GDM1 (cell line): ENCODE results near the gene CACUL1.

Experiments used
- DNase-seq: peaks from one replicate; lab custom pipeline; 2025; lab: John Stamatoyannopoulos, UW

Gene CACUL1

GRCh38 chr10:118635674-118636402 is 118.9 kb downstream of the CACUL1 start:
- DNase-seq = no peak

GRCh38 chr10:118633786-118634185 is 121.0 kb downstream of the CACUL1 start:
- no peak for DNase-seq

GRCh38 chr10:118629211-118629610 is 125.6 kb downstream of the CACUL1 start:
- DNase-seq = no peak

GRCh38 chr10:118628397-118628796 is 126.4 kb downstream of the CACUL1 start:
- DNase-seq = no peak

- DNase-seq = no peak
Observed at GRCh38 chr10:118626953-118627352, 127.8 kb downstream of the CACUL1 start.
